ENCODE results near the gene NDE1.
"Not testable (repeated sequence)": the region's sequence is repeated elsewhere in the genome, so short reads cannot be mapped to it uniquely, and the experiment has no call there.

NDE1 gene

GRCh38 chr16:15701367-15701766, 51.3 kb downstream of the NDE1 start:
- DNase-seq (ENCODE audit: low spot score), result no peak

GRCh38 chr16:15701975-15702970, 52.2 kb downstream of the NDE1 start:
- no peak for DNase-seq (ENCODE audit: low spot score)

GRCh38 chr16:15703029-15703736, 53.1 kb downstream of the NDE1 start:
- DNase-seq (ENCODE audit: low spot score), result no peak

- DNase-seq (ENCODE audit: low spot score), result peak; percentile 79
These were observed 54.5 kb downstream of the NDE1 start for GRCh38 chr16:15704545-15704987.

GRCh38 chr16:15705064-15705565, 55.1 kb downstream of the NDE1 start:
- DNase-seq (ENCODE audit: low spot score), result no peak

- DNase-seq (ENCODE audit: low spot score), result no peak
These were observed 57.3 kb downstream of the NDE1 start for GRCh38 chr16:15707332-15707731.

GRCh38 chr16:15708096-15708495, 58.1 kb downstream of the NDE1 start:
- DNase-seq (ENCODE audit: low spot score), result no peak

- no peak for DNase-seq (ENCODE audit: low spot score)
These were observed 59.0 kb downstream of the NDE1 start for GRCh38 chr16:15708997-15709396.

GRCh38 chr16:15714393-15715172, 64.5 kb downstream of the NDE1 start:
- DNase-seq (ENCODE audit: low spot score), result no peak

GRCh38 chr16:15715221-15715620, 65.2 kb downstream of the NDE1 start:
- no peak for DNase-seq (ENCODE audit: low spot score)

- no peak for DNase-seq (ENCODE audit: low spot score)
These were observed 66.8 kb downstream of the NDE1 start for GRCh38 chr16:15716694-15717447.

GRCh38 chr16:15721018-15721417, 71.0 kb downstream of the NDE1 start:
- no peak for DNase-seq (ENCODE audit: low spot score)

GRCh38 chr16:15723808-15724207, 73.8 kb downstream of the NDE1 start:
- no peak for DNase-seq (ENCODE audit: low spot score)

GRCh38 chr16:15725641-15726240, 75.7 kb downstream of the NDE1 start:
- no peak for DNase-seq (ENCODE audit: low spot score)

GRCh38 chr16:15726715-15727114, 76.7 kb downstream of the NDE1 start:
- DNase-seq (ENCODE audit: low spot score), result no peak

- not testable (repeated sequence) for DNase-seq (ENCODE audit: low spot score)
These were observed 77.7 kb downstream of the NDE1 start for GRCh38 chr16:15727697-15728096.

GRCh38 chr16:15729152-15729551, 79.1 kb downstream of the NDE1 start:
- no peak for DNase-seq (ENCODE audit: low spot score)

GRCh38 chr16:15732416-15732815, 82.4 kb downstream of the NDE1 start:
- DNase-seq (ENCODE audit: low spot score), result no peak

- no peak for DNase-seq (ENCODE audit: low spot score)
These were observed 85.6 kb downstream of the NDE1 start for GRCh38 chr16:15735610-15736009.

- no peak for DNase-seq (ENCODE audit: low spot score)
These were observed 86.5 kb downstream of the NDE1 start for GRCh38 chr16:15736529-15736928.

GRCh38 chr16:15737140-15737644, 87.1 kb downstream of the NDE1 start:
- no peak for DNase-seq (ENCODE audit: low spot score)

All from globus pallidus (tissue), 1 donor.